RPMI8226 (cell line): ENCODE results near the gene TMTC2.

ENCODE experiments used
- DNase-seq: peaks from one replicate; pipeline ENCODE4 v3.0.0-alpha.2; 2015

TMTC2 gene

DNA sequence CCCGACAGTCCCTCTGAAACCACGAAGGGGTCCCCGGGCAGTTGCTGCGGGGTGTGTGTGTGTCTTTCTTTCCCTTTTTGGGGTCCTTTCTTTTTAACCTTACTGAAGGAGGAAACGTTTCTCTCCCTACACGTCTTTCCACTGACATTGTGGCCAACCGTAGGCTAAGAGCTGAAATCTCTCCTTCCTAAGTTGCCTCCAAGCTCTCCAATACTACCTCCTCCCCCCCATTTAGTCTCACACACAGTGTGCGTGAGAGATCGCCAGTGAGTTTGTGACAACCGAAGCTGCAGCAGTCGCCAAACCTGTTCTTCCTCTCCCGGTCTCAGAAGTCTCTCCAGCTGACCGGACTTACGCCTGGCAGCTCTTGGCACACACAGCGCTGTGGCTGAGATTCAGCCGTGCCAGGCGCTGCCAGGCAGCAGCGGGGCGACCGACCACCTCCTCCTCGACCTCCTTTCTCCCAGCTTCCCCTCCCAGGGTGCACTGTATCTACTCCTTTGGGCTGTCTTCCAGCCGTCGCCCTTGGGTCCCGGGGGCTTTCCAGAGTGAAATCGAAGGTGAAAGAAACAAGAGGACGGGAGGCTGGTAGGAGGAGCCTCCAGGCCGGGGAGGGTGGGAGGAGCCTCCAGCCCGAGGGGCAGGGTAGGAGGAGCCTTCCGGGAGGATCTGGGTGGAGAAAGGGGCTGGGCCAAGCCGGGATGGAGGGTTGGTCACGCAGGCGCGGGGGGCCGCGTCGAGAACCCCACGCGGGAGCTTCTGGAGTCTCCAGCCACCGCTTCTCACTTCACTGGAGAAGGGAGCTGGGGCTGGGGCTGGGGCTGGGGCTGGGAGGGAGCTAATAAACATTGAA lies at the start of gene TMTC2:
Gene TMTC2, plus strand, starts transcription at position 739 of the 853 bp plus-strand sequence.
- peak; percentile 94 for DNase-seq

DNA sequence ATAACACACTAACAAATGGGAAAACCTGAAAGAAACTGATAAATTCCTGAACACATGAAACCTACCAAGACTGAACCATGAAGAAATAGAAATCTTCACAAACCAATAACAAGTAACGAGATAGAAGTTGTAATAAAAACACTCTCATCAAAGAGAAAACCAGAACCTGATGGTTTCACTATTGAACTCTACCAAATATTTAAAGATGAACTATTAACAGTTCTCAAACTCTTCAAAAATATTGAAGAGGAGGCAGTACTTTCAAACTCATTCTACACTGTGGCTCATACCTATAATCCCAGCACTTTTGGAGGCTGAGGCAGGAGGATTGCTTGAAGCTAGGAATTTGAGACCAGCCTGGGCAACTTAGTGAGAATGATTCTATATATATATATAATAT lies 48.4 kb upstream of the TMTC2 start:
- DNase-seq = no peak

DNA sequence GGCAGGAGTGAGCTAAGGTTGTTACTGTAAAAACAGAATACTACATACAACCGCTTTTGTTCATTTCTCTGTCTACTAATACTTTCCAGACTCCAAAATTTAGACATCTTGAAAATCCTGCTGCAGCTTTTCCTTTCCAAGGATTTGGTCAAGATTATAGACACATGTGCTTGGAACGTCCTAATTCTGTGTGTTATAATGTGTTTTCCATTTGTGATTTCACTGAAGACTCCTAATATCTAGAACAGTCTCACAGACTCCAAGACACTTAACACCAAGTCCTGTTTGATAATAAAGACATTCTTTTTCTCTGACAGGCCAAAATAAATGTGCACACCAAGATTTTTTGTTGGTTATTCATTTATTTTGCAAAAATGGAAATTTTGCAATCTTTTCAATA lies 41.8 kb upstream of the TMTC2 start:
- DNase-seq = no peak

DNA sequence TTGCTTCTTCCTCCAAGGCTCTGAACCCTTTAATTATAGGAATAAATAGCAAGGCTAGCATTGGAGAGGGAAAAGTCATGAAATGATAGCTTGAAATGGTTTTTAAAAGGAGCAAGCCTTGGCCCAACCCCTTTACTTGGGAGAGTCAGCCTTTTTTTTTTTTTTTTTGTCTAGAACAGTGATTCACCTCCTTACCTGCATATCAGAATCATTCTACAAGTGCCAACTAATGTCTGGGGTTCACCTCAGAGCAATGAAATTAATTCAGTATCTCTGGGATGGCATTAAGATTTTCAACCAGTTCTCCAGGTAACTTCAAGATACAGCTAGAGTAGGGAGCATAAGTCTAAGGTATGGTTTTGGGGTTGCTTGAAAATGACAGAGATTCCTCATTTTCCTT lies 41.3 kb upstream of the TMTC2 start:
- DNase-seq = no peak

DNA sequence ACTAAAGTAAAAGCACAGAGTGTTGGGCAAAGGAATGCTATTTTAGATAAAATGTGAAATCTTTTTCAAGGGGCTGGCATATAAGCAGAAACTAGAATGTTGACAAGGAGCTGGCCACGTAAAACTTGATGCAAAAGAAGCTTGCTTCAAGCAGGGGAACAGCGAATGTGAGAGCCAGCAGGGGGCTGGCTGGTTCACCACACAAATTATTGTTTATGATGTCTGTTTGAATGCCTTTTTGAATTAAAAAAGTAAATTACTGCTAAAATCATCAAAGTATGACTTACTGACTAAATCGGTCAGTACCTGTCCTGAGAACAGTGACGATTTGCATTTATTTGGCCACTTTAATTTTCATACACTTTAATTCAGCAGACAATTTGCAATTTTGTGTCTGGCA lies 38.9 kb upstream of the TMTC2 start:
- no peak for DNase-seq

DNA sequence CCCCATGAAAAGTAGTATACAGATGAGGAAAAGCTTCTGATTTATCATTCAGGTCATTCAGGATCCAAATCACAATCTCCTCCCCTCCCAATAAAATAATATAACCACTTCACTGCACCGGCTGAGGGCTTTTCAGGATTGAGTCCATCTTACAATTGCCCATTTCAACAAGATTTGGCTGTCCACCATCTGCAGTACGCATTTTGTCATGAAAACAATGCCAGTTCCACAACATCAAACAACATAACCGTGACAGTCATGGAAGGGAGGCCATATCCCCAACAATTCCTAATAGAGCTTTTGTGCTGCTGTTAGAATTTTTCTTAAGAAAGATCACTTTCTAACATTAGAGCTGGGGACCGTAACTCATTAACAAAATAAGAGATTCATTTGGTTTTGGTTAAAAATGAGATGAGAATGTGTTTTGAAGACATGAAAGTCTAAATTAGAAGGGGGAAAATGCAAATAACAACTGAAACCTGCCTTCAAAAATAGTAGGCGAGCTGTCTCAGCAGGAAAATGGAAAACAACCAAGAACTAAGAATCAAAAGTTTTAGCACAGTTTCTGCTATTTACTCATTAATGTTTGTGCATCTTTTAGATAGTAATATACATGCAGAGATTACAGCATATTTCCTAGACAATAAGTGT lies 38.3 kb upstream of the TMTC2 start:
- DNase-seq = no peak

DNA sequence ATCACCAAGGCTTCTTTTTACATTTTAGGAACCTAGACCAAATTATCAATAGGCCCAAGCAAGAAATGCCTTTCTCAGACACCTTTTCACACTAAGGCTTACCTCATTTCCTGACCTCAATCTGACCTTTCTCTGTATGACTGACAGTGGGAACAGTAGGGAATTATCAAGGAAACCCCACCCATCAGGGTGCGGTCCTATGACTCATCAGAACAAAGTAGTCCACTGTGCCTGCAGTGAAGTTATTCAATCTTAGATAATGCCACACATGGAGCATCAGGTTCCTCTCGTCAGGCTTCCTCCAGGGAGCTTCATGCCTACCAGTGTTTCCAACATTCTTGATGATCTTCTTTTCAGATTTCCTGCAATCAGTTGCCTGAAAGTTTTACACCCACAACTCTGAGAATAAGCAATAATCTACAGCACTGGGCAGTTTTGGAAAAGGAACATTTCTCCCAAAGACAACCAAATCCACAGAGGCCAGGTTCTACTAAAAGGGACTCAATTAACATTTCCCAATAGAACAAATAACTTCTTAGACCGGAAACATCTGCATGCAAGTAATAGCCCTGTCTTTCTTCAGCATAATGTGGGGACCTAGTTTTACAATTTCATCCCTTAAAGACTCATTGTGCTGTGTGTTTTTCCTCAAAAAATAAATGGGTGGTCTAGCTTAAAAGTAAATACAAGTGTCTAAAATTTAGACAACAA lies 35.9 kb upstream of the TMTC2 start:
- peak; percentile 76 for DNase-seq

DNA sequence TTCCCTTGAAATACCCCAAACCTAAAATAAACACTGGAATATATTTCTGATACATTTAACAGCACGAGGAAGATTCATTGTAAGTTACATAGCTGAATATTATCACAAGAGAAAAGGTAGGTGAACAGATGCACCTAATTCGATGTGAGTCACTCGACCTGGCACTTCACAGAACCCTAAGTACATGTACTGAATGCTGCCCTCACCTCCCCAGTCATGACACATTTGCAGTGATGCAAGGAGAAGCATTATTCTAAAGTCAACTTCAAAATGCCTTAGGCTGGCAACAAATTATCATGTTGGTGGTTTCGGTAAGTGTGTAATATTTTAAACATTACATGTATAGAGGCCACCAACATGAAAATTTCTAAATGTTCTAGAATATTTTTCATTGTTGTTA lies 35.2 kb upstream of the TMTC2 start:
- DNase-seq = peak; percentile 51

DNA sequence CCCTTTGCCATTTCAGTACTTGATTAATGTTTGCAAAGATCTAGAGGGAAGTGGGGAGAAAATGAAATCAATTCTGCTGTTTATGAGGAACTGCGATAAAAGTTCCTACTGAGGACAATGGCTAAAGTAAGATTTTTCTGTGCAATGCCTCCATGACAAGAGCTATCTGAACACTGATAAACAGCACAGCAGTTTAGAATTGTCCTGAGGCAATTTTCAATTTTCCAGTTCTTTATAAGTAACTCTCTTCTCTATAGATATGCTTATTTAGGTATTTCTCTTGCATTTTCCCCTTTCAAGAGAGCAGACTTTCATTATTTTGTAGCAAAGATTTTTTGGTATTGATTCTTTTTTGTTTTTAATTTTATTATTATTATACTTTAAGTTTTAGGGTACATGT lies 34.6 kb upstream of the TMTC2 start:
- no peak for DNase-seq

DNA sequence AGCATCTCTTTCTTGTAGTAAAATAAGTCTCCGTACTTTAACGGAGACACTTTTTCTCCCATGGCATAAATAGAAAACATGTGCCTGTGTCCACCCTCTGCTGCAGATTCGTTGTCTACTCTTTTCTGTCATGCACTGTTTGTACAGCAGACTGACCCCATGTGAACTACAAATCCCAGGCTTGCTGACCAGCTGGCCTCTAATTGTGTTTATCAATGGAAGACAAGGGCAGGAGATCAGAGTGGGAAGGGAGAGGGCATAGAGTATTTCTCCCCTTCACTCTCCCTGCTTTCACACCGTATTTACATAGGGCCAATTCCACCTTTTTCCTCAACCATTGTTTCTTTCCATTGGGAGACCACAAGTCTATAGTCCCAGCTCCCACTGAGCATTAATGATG lies 31.0 kb upstream of the TMTC2 start:
- DNase-seq = no peak

DNA sequence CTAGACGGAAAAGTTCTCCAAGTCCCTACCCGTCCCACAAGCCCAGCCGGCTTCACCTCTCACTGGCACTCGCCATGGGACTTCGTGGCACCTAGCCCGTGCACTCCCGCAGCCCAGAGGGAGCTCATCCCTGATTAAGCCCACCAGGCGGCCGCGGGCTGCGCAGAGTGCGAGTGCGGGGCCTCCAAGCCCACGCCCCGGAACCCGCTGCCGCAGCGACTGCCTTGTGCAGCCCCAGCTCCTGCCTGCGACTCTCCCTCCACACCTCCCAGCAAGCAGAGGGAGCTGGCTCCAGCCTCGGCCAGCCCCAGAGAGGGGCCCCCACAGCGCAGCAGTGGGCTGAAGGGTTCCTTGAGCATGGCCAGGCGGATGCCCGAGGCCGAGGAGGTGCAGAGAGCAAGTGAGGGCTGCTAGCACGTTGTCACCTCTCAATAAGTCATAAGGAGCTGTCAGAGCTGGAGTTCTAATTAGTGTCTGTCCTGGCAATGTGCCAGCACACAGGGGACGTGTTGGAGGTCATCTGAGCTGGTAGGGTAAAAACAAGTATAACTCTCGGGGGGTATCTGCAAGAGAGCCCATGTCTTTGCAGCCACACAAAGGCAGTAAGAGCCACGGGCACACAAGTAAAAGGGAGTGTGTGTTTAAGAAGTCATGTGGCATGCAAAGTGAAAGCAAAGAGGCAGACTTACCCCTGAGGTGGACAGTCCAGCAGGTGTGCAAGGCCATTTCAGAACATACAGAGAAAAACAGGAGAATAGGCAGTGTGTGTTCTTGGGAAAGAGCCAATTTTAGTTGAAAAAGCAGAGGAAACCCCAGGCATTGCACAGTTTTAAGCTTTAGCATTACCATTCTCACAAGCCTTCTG lies 27.1 kb upstream of the TMTC2 start:
- peak; percentile 19 for DNase-seq

DNA sequence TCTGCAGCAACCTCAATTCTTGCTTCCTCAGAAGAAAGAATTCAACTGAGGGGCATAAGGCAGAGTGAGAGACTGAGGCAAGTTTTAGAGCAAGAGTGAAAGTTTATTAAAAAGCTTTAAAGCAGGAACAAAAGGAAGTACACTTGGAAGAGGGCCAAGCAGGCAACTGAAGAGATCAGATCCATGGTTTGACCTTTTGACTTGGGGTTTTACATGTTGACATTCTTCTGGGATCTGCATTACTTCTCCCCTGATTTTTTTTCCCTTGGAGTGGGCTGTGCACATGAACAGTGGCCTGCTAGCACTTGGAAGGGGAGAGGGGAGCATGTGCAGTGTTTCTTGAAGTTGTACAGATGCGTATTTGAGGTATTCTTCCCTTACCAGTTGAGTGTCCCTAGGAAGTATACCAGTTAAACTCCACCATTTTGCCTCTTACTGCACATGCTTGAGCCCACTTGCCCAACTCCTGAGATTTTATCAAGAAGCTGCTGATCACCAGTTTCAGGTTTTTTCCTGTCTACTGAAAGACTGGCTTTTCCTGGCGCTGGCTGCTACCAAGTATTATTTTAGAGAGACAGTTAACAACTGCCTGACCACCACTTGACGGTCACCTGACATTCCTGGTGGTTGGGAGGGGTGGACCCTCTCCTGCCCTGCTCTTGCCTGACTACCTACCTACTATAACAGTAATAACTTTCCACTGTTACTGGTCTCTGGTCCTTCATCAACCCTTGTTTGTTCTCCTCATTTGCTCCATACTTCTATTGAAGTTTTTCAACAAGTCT lies 26.0 kb upstream of the TMTC2 start:
- DNase-seq = no peak

DNA sequence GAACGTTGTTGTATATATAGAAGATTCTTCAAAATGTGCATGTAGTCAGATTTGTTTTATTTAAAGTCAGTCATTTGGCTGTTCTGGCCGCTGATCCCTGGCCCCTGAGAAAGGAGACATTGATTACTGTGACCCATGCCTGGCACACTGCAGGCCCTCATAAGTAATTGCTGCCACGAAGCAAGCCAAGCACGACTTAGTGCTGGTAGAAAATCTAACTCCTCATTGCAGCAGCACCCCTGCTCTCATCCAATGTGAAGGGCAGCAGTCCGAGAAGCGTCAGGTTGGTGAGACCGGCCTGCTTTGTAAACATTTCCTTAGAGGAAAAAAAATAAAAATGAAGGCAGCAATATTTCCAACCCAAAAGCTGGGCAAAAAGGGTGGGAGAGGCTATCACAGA lies 22.8 kb upstream of the TMTC2 start:
- no peak for DNase-seq

DNA sequence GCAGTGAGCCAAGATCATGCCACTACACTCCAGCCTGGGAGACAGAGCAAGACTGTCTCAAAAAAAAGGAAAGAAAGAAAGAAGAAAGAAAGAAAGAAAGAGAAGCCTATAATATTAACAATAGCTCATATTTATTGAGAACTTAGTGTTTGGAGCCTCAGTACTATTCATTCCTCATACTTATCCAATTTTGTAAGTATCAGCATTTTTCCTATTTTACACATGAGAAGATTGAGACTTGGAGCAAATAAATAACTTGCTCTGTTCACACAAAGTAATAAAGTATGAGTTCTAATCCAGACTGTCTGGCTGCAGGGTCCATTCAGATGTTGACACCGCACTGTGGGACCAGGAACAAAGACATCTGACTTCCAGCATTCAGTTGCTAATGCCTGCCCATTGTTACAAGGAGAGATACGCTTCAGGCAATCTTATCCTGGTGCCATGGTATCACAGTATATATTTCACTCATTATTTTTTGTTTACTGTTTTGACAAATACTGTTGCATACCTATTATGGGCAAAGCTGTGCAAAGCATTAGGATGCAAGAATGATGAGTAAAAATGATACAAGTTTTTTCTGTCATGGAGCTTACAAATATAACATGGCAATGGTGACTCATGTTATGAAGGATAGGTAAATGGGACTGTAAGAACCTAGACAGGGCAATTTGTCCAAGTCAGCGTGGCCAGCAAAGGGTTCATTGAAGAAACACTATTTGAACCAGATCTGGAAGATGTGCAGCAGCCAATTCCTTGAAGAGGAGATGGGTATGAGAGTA lies 21.4 kb upstream of the TMTC2 start:
- no peak for DNase-seq

DNA sequence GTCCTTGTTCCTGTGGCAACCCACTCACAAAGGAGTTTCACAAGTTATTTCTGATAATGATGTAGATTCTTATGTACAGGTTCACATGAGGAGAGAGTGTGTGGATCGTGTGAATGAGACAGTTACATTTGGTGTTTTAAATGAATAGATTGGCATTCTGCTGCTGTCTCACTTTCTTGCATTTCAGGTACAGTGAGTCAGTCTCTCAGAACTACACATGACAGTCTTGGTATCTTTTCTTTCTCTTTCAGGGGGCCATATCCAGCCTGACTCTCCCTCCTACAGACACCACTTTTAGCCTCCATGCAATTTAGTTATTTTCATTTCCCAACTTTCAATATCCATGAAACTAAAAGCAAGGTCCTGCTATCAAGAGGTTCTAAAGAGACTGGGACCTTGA lies 19.9 kb upstream of the TMTC2 start:
- DNase-seq = no peak

DNA sequence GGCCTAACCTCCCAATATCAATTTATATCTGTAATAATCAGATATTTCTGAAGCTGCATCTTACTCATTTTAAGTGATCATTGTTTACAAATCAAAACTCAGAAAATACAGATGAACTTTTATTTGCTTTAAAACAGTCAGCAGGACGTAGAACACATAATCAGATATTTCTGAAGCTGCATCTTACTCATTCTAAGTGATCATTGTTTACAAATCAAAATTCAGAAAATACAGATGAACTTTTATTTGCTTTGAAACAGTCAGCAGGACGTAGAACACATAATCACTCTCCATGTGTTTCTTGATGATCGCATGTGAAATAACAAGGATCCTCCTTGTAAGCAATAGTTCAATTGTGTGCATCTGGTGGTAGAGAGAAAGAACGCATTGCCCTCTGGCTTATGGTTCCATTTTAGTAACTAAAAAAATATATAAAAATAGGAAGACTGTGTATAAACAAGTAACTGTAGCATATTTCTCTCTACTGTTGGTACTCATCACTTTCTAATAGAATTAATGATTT lies 15.0 kb upstream of the TMTC2 start:
- no peak for DNase-seq

DNA sequence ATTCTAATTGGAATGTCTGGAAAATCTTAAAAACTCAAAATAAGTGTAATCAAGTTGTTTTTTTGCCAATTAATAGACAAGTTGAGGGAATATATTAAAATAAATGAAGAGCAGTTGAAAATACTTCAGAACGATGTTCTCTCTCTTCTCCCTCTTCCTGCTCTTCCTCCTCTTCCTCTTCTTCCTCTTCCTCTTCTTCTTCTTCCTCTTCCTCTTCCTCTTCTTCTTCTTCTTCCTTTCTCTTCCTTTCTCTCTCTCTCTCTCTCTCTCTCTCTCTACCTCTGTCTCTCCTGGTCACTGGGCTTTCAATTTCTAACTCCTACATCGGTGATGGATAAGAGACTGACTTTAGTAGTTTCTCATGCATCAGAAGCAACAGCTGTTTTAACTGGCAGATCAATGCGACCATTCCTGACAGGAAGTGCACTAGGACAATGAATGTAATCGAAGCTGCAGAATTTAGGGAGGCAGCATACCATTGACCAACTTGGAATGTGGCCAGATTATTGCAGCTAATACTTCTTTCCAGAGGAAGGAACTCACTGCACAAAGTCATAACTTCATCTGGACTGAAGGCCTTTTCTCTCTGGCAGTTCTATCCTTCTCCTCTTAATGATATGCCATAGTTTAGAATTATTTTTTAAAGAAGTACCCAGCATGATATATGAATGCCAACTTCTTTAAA lies 13.8 kb upstream of the TMTC2 start:
- DNase-seq = no peak

DNA sequence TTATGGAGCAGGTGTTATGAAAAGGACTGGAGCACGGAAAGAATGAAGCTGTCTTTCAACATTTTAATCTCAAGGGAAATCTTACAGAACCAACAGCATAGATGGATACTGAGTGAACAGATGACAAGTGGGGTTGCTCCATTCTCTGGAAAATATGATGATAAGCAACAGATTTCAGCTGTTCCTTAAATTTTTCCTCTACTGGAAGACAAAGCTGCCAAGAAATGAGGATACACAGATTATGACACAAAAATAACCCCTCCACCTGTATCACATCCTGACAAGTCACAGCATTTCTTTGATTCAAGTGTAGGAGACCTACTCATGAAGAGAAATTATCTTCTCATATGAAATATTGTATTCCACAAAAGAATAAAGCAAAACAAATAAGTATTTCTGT lies 13.0 kb upstream of the TMTC2 start:
- DNase-seq = no peak

DNA sequence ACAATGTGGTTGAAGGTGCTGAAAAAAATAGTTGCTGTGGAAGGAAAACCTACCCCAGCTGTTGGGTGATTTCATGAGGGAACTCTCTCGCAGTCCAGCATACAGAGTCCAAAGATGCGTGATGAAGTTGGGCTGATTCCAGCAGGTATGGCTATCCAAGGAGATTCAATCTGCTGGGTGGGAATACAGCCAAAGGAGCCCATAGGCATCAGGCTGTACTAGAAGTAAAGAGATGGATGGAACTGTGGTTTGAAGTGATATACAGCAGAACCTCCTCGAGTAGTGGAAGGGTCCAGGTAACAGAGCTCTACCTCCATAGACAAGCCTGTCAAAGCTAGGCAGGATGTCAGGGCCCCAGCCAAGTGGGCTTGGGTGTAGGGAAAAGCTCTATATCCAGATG lies 11.5 kb upstream of the TMTC2 start:
- DNase-seq = no peak

DNA sequence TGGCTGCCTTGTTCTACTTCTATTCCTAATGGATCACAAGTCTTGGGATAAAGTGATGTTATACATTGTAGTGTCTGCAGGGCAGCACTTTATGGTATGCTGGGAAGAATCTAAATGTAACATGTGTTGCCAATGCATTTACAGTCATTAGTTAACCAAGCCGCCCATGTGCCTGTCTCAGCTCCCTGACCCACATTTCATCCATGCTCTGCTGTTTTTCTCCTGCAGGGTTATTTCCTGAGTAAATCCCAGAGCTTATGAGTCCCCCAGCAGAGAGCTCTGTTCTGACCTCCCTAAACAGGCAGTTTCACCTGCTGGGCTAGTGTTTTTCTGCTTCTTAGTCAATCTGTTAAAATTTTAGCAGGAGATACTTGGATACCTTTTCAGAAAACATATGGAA lies 4.4 kb upstream of the TMTC2 start:
- DNase-seq = no peak
